GM12875 (cell line): ENCODE results near the gene CD320.
A peak's percentile ranks its signal among the peaks of the same experiment; 100 is the strongest.
"Not testable (repeated sequence)": the region's sequence is repeated elsewhere in the genome, so short reads cannot be mapped to it uniquely, and the experiment has no call there.

ENCODE experiments used
- H3K4me3 ChIP-seq: one replicate; pipeline ENCODE4 v1.5.1; 2011; ENCODE audit warnings: low read depth, low read length, control low read depth
- CTCF ChIP-seq: IDR thresholded peaks from 2 replicates; pipeline ENCODE4 v1.5.1; 2011; ENCODE audit warnings: low read depth, mild to moderate bottlenecking, control low read depth, inconsistent platforms, low read length, moderate library complexity, borderline replicate concordance; ENCODE audit not compliant: insufficient read depth

Gene CD320

GRCh38 chr19:8321067-8321985 is 13.2 kb upstream of the CD320 start, which contains the start of the genes NDUFA7 and RPS28:
NDUFA7 (minus strand) TSS chr19:8321375; CDS start chr19:8321358, 17 bp downstream.
RPS28 (plus strand) TSS chr19:8321496; CDS start chr19:8321531, 35 bp downstream.
- peak within 1 kb of the TSS; percentile 95 for H3K4me3 ChIP-seq
- peak; percentile 31; the same call in 1 of the 2 replicates for TF ChIP-seq CTCF

GRCh38 chr19:8320564-8321066 is 12.5 kb upstream of the CD320 start:
- peak overlapping the region; percentile 95 for H3K4me3 ChIP-seq
- no peak for TF ChIP-seq CTCF

GRCh38 chr19:8319807-8320520 is 11.8 kb upstream of the CD320 start:
- TF ChIP-seq CTCF = no peak

GRCh38 chr19:8318835-8319234 is 10.7 kb upstream of the CD320 start:
- H3K4me3 ChIP-seq = not testable (repeated sequence)

More at GRCh38 chr19:8319807-8320520, 11.8 kb upstream of the CD320 start:
- peak overlapping the region; percentile 95 for H3K4me3 ChIP-seq

GRCh38 chr19:8316351-8317125 is 8.4 kb upstream of the CD320 start:
- no peak for TF ChIP-seq CTCF

GRCh38 chr19:8314981-8315640 is 7.0 kb upstream of the CD320 start:
- H3K4me3 ChIP-seq = not testable (repeated sequence)

More at GRCh38 chr19:8316351-8317125, 8.4 kb upstream of the CD320 start:
- H3K4me3 ChIP-seq = no peak overlapping the region

- H3K4me3 ChIP-seq = no peak overlapping the region
- TF ChIP-seq CTCF = no peak
These were observed 3.5 kb upstream of the CD320 start for GRCh38 chr19:8311461-8312260.
